Measurements from ENCODE around the gene SAP30BP. TPM values are rescaled to one million over a fixed set of nuclear protein-coding genes. Genes with fewer than 3 reads are reported as not detected.

SAP30BP gene
- total RNA-seq, 1 donor from 2014 or later, result 89.3 TPM

GRCh38 chr17:75694536-75694935, 27.4 kb downstream of the SAP30BP start:
- H3K27me3 Mint-ChIP-seq, result no peaks in the 10 kb centered on the region
- TF ChIP-seq, protein P1, sequence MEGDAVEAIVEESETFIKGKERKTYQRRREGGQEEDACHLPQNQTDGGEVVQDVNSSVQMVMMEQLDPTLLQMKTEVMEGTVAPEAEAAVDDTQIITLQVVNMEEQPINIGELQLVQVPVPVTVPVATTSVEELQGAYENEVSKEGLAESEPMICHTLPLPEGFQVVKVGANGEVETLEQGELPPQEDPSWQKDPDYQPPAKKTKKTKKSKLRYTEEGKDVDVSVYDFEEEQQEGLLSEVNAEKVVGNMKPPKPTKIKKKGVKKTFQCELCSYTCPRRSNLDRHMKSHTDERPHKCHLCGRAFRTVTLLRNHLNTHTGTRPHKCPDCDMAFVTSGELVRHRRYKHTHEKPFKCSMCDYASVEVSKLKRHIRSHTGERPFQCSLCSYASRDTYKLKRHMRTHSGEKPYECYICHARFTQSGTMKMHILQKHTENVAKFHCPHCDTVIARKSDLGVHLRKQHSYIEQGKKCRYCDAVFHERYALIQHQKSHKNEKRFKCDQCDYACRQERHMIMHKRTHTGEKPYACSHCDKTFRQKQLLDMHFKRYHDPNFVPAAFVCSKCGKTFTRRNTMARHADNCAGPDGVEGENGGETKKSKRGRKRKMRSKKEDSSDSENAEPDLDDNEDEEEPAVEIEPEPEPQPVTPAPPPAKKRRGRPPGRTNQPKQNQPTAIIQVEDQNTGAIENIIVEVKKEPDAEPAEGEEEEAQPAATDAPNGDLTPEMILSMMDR (conservative IDR thresholded peaks at IDR 0.05), result no peak
- peaks cover 31% of the 10 kb centered on the region for H3K4me1 Mint-ChIP-seq (ENCODE audit: unreplicated experiment)
- peaks cover 22% of the 10 kb centered on the region for H3K36me3 Mint-ChIP-seq
- no peak overlapping the region for H3K4me3 Mint-ChIP-seq
- no peak for DNase-seq (ENCODE audit: extremely low spot score, unreplicated experiment)
- H3K9me3 Mint-ChIP-seq, result no peaks in the 10 kb centered on the region
- H3K27ac Mint-ChIP-seq, result peak overlapping the region; percentile 71

DNA sequence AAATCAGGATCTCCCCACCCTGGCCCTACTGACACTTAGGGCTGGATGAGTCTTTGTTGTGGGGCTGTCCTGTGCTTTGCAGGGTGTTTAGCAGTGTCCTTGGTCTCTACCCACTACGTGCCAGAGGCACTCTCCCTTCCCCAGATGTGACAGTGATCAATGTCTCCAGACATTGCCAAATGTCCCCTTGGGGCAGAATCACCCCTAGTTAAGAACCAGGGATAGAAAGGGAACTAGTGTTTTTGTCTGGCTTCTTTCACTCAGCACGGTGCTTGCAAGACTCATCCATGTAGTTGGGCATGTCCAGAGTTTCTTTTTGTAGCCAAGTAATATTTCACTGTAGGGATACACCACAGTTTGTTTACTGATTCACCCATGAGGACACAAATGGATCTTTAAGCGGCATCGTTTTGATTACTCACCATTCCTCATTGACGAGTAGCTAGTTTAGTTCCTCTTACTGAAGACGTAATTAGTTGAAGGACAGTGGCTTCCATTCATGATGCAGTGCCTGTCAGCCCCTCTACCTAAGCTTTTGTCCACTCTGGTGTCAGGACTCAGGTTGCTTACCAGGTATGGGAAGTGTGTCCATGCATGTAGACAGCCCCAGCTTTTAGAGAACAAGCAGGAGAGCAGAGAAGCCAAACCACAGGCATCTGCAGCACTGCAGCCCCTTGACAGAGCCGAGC, 28.1 kb downstream of the SAP30BP start:
- Mint-ChIP-seq H3K36me3 (peaks cover 22% of the 10 kb centered on the region), H3K4me3 (peak overlapping the region; percentile 33), H3K27ac (peak overlapping the region; percentile 71), H3K4me1 (ENCODE audit: unreplicated experiment) (peaks cover 27% of the 10 kb centered on the region), H3K9me3 (no peaks in the 10 kb centered on the region), H3K27me3 (no peaks in the 10 kb centered on the region)
- DNase-seq (ENCODE audit: extremely low spot score, unreplicated experiment), result no peak
- TF ChIP-seq, protein P1 (conservative IDR thresholded peaks at IDR 0.05), result no peak

DNA sequence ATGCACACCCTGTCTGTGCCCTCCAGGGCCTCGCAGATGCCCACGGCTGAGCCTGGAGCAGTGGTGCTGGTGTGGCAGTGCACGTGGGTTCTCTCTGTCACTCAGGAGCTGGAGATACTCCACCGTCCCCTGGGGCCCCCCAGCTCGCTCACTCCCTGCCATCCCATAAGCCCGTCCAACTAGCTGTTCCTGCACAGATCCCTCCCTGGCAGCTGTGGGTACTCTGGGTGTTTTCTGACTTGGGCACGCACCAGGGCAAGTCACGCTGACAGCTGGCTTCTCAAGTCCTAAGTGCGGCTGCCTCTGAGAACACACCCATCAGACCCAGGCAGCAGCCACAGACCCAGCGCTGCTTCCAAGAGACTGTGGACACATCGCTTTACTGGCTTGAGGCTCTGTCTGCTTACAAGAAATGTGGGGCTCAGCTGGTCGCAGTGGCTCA, 28.7 kb downstream of the SAP30BP start:
- H3K4me3 Mint-ChIP-seq, result no peak overlapping the region
- DNase-seq (ENCODE audit: extremely low spot score, unreplicated experiment), result no peak
- TF ChIP-seq, protein P1 (conservative IDR thresholded peaks at IDR 0.05), result no peak
- no peaks in the 10 kb centered on the region for H3K27me3 Mint-ChIP-seq
- H3K9me3 Mint-ChIP-seq, result no peaks in the 10 kb centered on the region
- H3K4me1 Mint-ChIP-seq (ENCODE audit: unreplicated experiment), result peaks cover 27% of the 10 kb centered on the region
- H3K27ac Mint-ChIP-seq, result no peak overlapping the region
- peaks cover 22% of the 10 kb centered on the region for H3K36me3 Mint-ChIP-seq

- Mint-ChIP-seq H3K27me3 (no peaks in the 10 kb centered on the region), H3K4me3 (peak overlapping the region; percentile 7), H3K36me3 (peaks cover 28% of the 10 kb centered on the region), H3K9me3 (no peaks in the 10 kb centered on the region), H3K27ac (peak overlapping the region; percentile 73), H3K4me1 (ENCODE audit: unreplicated experiment) (peaks cover 21% of the 10 kb centered on the region)
- TF ChIP-seq, protein P1 (conservative IDR thresholded peaks at IDR 0.05), result no peak
- no peak for DNase-seq (ENCODE audit: extremely low spot score, unreplicated experiment)
Measured at GRCh38 chr17:75697651-75698291, 30.6 kb downstream of the SAP30BP start.

- Mint-ChIP-seq H3K27ac (no peak overlapping the region), H3K27me3 (no peaks in the 10 kb centered on the region), H3K9me3 (no peaks in the 10 kb centered on the region), H3K4me1 (ENCODE audit: unreplicated experiment) (peaks cover 19% of the 10 kb centered on the region), H3K4me3 (no peak overlapping the region), H3K36me3 (peaks cover 28% of the 10 kb centered on the region)
- DNase-seq (ENCODE audit: extremely low spot score, unreplicated experiment), result no peak
- TF ChIP-seq, protein P1 (conservative IDR thresholded peaks at IDR 0.05), result no peak
Measured at GRCh38 chr17:75698659-75699058, 31.5 kb downstream of the SAP30BP start.
